Stomach (tissue), 9 donors: Measurements from ENCODE around the gene ADRB1. TPM values are rescaled to one million over a fixed set of nuclear protein-coding genes. Genes with fewer than 3 reads are reported as not detected.

Experiments
- DNase-seq, 2 donors: peaks; one replicate each; pipeline versions ENCODE4 v3.0.0 to v3.0.0-alpha.2; 2013 to 2019
- H3K27ac ChIP-seq, 5 donors: fragments of 200-600 bp in 4 of 5; sonication (generic) in 4 of 5; one replicate each; pipeline ENCODE4 v1.5.1; 2013 to 2019; ENCODE audit warnings: mild to moderate bottlenecking in 1 of 5, moderate library complexity in 1 of 5
- H3K27me3 ChIP-seq, 3 donors: fragments of 200-600 bp; sonication (generic); one replicate each; pipeline ENCODE4 v1.5.1; 2017 to 2019; ENCODE audit warnings: mixed run types in 1 of 3
- H3K36me3 ChIP-seq, 4 donors: fragments of 200-600 bp; sonication (generic); 1 replicate in 3 of 4; 2 replicates in 1 of 4; pipeline ENCODE4 v1.5.1; 2016 to 2019
- H3K4me1 ChIP-seq, 4 donors: fragments of 200-600 bp; sonication (generic); one replicate each; pipeline ENCODE4 v1.5.1; 2016 to 2019
- H3K4me3 ChIP-seq, 4 donors: fragments of 200-600 bp; sonication (generic) in 3 of 4; one replicate each; pipeline ENCODE4 v1.5.1; 2016 to 2019; ENCODE audit warnings: mild to moderate bottlenecking in 1 of 4
- H3K9me3 ChIP-seq, 4 donors: fragments of 200-600 bp; sonication (generic); one replicate each; pipeline ENCODE4 v1.5.1; 2016 to 2019
- EP300 ChIP-seq: sonication (generic); formaldehyde crosslinking; IDR thresholded peaks from one replicate; pipeline ENCODE4 v1.6.1; 2017; ENCODE audit warnings: antibody characterized with exemption
- POLR2A ChIP-seq, 4 donors: fragments of 450-650 bp; IDR thresholded peaks; one replicate each; pipeline ENCODE4 v1.6.1; 2016; ENCODE audit warnings: antibody characterized with exemption in 4 of 4, control low read depth in 2 of 4, mild to moderate bottlenecking in 1 of 4, moderate library complexity in 1 of 4
- POLR2AphosphoS5 ChIP-seq, 3 donors: sonication (generic); formaldehyde crosslinking; IDR thresholded peaks; one replicate each; pipeline ENCODE4 v1.6.1; 2016; ENCODE audit warnings: antibody characterized with exemption in 3 of 3
- WGBS, 5 donors: extraction: QIAGEN DNeasy Blood & Tissue Kit in 3 of 5; methylation state at CpG; one replicate each; pipeline versions ENCODE4 v1.1.5 to v1.1.7; 2013 to 2018; 5-methylcytosine and 5-hydroxymethylcytosine counted together
- intact Hi-C: fragments of 100-400 bp; cut with DNase I; formaldehyde crosslinking; loops from one replicate; pipeline ENCODE4 v1.15.1; 2023; ENCODE audit warnings: low total_unique reads
- polyA plus RNA-seq, 3 donors: library from polyadenylated mRNA; stranded (reverse); fragments of 200-250 nt; gene quantifications; one replicate each; pipeline ENCODE4 v1.2.3, GENCODE V29; 2013
- total RNA-seq, 5 donors: library from RNA; depleted of rRNA; stranded (reverse); fragments of >200 nt; gene quantifications; one replicate each; pipeline versions ENCODE4 v1.1.0 to v1.2.3, GENCODE V29; 2014 to 2016
- TF ChIP-seq, protein P1 (sequence below), 7 experiments: fragments of 450-650 bp in 4 of 7; fragments of 200-600 bp in 3 of 7; sonication (generic) in 3 of 7; IDR thresholded peaks; one replicate each; pipeline ENCODE4 v1.5.1; 2016 to 2019; ENCODE audit warnings: antibody characterized with exemption in 7 of 7, control low read depth in 2 of 7, mild to moderate bottlenecking in 1 of 7
- donor health status: healthy with polysubstance abuse.
- donor health status: Bipolar disorder and iron deficiency.
- donor health status: healthy.

Gene ADRB1
- total and polyA plus RNA-seq, 8 donors = 0.43 to 1.7 (median 0.67) TPM; not detected in 2

DNA sequence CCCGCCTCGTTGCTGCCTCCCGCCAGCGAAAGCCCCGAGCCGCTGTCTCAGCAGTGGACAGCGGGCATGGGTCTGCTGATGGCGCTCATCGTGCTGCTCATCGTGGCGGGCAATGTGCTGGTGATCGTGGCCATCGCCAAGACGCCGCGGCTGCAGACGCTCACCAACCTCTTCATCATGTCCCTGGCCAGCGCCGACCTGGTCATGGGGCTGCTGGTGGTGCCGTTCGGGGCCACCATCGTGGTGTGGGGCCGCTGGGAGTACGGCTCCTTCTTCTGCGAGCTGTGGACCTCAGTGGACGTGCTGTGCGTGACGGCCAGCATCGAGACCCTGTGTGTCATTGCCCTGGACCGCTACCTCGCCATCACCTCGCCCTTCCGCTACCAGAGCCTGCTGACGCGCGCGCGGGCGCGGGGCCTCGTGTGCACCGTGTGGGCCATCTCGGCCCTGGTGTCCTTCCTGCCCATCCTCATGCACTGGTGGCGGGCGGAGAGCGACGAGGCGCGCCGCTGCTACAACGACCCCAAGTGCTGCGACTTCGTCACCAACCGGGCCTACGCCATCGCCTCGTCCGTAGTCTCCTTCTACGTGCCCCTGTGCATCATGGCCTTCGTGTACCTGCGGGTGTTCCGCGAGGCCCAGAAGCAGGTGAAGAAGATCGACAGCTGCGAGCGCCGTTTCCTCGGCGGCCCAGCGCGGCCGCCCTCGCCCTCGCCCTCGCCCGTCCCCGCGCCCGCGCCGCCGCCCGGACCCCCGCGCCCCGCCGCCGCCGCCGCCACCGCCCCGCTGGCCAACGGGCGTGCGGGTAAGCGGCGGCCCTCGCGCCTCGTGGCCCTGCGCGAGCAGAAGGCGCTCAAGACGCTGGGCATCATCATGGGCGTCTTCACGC is 825 bp downstream of the ADRB1 start:
- TF ChIP-seq EP300 = no peak
- no peak for TF ChIP-seq POLR2A (IDR thresholded peaks at IDR 0.05)
- TF ChIP-seq, protein P1, sequence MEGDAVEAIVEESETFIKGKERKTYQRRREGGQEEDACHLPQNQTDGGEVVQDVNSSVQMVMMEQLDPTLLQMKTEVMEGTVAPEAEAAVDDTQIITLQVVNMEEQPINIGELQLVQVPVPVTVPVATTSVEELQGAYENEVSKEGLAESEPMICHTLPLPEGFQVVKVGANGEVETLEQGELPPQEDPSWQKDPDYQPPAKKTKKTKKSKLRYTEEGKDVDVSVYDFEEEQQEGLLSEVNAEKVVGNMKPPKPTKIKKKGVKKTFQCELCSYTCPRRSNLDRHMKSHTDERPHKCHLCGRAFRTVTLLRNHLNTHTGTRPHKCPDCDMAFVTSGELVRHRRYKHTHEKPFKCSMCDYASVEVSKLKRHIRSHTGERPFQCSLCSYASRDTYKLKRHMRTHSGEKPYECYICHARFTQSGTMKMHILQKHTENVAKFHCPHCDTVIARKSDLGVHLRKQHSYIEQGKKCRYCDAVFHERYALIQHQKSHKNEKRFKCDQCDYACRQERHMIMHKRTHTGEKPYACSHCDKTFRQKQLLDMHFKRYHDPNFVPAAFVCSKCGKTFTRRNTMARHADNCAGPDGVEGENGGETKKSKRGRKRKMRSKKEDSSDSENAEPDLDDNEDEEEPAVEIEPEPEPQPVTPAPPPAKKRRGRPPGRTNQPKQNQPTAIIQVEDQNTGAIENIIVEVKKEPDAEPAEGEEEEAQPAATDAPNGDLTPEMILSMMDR (IDR thresholded peaks at IDR 0.05) = no peak
- TF ChIP-seq POLR2AphosphoS5 (IDR thresholded peaks at IDR 0.05) = no peak
- peak in 1 of 2 donors; percentile 41 for DNase-seq
- H3K4me3 ChIP-seq = peak overlapping the region; percentile 56 to 61 (median 59)
- peak overlapping the region; percentile 22 to 85 (median 62) for H3K27ac ChIP-seq
- no peaks in the 10 kb centered on the region for H3K36me3 ChIP-seq
- H3K4me1 ChIP-seq = peaks cover 5 to 47% (median 34%) of the 10 kb centered on the region in 4 donors
- no peaks in the 10 kb centered on the region for H3K9me3 ChIP-seq
- intact Hi-C loops = no loop called here
- peaks cover 0 to 67% (median 30%) of the 10 kb centered on the region in 3 donors for H3K27me3 ChIP-seq
- WGBS, 5 donors = 8 to 12% (median 10%) methylated on average over 38 to 106 of the region's 106 CpGs

DNA sequence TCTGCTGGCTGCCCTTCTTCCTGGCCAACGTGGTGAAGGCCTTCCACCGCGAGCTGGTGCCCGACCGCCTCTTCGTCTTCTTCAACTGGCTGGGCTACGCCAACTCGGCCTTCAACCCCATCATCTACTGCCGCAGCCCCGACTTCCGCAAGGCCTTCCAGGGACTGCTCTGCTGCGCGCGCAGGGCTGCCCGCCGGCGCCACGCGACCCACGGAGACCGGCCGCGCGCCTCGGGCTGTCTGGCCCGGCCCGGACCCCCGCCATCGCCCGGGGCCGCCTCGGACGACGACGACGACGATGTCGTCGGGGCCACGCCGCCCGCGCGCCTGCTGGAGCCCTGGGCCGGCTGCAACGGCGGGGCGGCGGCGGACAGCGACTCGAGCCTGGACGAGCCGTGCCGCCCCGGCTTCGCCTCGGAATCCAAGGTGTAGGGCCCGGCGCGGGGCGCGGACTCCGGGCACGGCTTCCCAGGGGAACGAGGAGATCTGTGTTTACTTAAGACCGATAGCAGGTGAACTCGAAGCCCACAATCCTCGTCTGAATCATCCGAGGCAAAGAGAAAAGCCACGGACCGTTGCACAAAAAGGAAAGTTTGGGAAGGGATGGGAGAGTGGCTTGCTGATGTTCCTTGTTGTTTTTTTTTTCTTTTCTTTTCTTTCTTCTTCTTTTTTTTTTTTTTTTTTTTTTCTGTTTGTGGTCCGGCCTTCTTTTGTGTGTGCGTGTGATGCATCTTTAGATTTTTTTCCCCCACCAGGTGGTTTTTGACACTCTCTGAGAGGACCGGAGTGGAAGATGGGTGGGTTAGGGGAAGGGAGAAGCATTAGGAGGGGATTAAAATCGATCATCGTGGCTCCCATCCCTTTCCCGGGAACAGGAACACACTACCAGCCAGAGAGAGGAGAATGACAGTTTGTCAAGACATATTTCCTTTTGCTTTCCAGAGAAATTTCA is 1.7 kb downstream of the ADRB1 start:
- intact Hi-C loops = no loop called here
- peaks cover 0 to 66% (median 30%) of the 10 kb centered on the region in 3 donors for H3K27me3 ChIP-seq
- 4 to 8% (median 5%) methylated on average over 41 to 78 of the region's 78 CpGs for WGBS, 5 donors
- H3K36me3 ChIP-seq = no peaks in the 10 kb centered on the region
- H3K27ac ChIP-seq = peak overlapping the region; percentile 16 to 85 (median 54)
- H3K4me1 ChIP-seq = peaks cover 5 to 52% (median 34%) of the 10 kb centered on the region in 4 donors
- TF ChIP-seq POLR2A (IDR thresholded peaks at IDR 0.05) = no peak
- TF ChIP-seq, protein P1 (IDR thresholded peaks at IDR 0.05) = no peak
- TF ChIP-seq POLR2AphosphoS5 (IDR thresholded peaks at IDR 0.05) = no peak
- TF ChIP-seq EP300 = no peak
- H3K4me3 ChIP-seq = peak overlapping the region; percentile 40 to 59 (median 50)
- H3K9me3 ChIP-seq = no peaks in the 10 kb centered on the region
- DNase-seq = peak; percentile 51 to 76

DNA sequence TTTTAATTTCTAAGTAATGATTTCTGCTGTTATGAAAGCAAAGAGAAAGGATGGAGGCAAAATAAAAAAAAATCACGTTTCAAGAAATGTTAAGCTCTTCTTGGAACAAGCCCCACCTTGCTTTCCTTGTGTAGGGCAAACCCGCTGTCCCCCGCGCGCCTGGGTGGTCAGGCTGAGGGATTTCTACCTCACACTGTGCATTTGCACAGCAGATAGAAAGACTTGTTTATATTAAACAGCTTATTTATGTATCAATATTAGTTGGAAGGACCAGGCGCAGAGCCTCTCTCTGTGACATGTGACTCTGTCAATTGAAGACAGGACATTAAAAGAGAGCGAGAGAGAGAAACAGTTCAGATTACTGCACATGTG is 2.4 kb downstream of the ADRB1 start:
- Histone ChIP-seq H3K4me3 (peak overlapping the region; percentile 40 to 59 (median 50)), H3K9me3 (no peaks in the 10 kb centered on the region), H3K36me3 (no peaks in the 10 kb centered on the region), H3K4me1 (peaks cover 5 to 52% (median 34%) of the 10 kb centered on the region in 4 donors), H3K27me3 (peaks cover 0 to 64% (median 30%) of the 10 kb centered on the region in 3 donors), H3K27ac (peak overlapping the region in 2 of 5 donors; percentile 2 to 85)
- intact Hi-C loops = no loop called here
- TF ChIP-seq, protein P1 (IDR thresholded peaks at IDR 0.05) = no peak
- TF ChIP-seq EP300 (no peak), POLR2A (IDR thresholded peaks at IDR 0.05) (no peak), POLR2AphosphoS5 (IDR thresholded peaks at IDR 0.05) (no peak)
- WGBS, 5 donors = 54 to 79% (median 70%) methylated on average over 7 of the region's 7 CpGs
- DNase-seq = no peak

DNA sequence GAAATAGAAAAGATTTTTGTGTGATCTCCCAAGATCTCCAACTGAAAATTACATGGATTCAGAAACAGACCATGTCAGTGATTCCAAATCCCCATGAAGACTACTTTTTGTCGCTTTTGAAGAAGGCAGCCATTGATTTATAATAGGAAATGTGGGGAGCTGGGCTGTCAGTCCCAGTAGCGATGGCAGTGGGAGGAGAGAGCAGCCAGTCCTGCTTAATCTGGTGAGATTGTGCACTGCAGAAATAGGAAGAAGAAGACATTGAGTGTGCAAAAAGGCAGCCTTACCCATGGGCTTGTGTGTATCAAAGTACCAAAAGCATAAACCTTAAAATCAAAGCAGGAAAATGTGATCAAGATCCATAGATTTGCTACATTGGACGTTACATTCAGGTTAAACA is 4.8 kb downstream of the ADRB1 start:
- Histone ChIP-seq H3K36me3 (no peaks in the 10 kb centered on the region), H3K4me3 (no peak overlapping the region), H3K27me3 (peaks cover 0 to 44% (median 16%) of the 10 kb centered on the region in 3 donors), H3K4me1 (peaks cover under 1 to 42% (median 24%) of the 10 kb centered on the region in 4 donors), H3K9me3 (no peaks in the 10 kb centered on the region), H3K27ac (no peak overlapping the region)
- TF ChIP-seq, protein P1 (IDR thresholded peaks at IDR 0.05) = no peak
- TF ChIP-seq POLR2AphosphoS5 (IDR thresholded peaks at IDR 0.05) (no peak), EP300 (no peak), POLR2A (IDR thresholded peaks at IDR 0.05) (no peak)
- no peak for DNase-seq
- intact Hi-C loops = no loop called here
- WGBS, 5 donors = 50 to 67% (median 63%) methylated on average over 3 of the region's 3 CpGs
